Measurements from ENCODE around the gene ACE2.

DNA sequence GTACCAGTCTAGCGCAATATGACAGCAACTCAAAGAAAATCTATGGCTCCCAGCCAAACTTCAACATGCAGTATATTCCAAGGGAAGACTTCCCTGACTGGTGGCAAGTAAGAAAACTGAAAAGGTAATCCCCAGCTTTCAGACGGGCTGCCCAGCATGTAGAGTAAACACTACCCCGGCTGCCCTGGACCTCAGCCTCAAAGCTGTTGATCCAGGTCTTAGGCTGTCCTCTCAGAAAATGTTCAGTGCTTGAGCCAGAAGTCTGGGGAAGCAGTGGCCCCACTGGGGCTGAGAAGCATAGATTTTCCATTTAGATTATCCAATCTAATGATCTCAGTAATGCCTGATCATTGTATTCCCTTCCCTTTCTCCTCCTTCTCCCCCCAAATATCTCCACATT is 78.3 kb downstream of the ACE2 start:
- TF ChIP-seq POLR2A (IDR thresholded peaks at IDR 0.05; ENCODE audit: low read length), result no peak
- no peak for TF ChIP-seq GATA1 (IDR thresholded peaks at IDR 0.05; ENCODE audit: low read depth, low read length)
